Natural killer cell (primary cell): ENCODE measurements around the gene WHRN. TPM values are rescaled to one million over a fixed set of nuclear protein-coding genes. Genes with fewer than 3 reads are reported as not detected.

Experiments used
- ATAC-seq, 3 donors: fragments of 150-1000 bp in 2 of 3; fragments of 200-7000 bp in 1 of 3; cut with Tn5 transposase; 1 replicate in 1 of 3; 2 replicates in 2 of 3; pipeline ENCODE4 v1.10.0; 2021; ENCODE audit warnings: mild to moderate bottlenecking in 2 of 3, moderate library complexity in 2 of 3
- DNase-seq, 2 donors: peaks; one replicate each; pipeline versions ENCODE4 v3.0.0 to v3.0.0-alpha.2; 2013 to 2021; ENCODE audit warnings: mixed read lengths in 1 of 2
- H3K27ac ChIP-seq: one replicate; pipeline ENCODE4 v1.5.1; 2013; ENCODE audit warnings: mild to moderate bottlenecking, low read length
- H3K27me3 ChIP-seq: one replicate; pipeline ENCODE4 v1.6.1; 2013; ENCODE audit warnings: low read length; ENCODE audit not compliant: control insufficient read depth, insufficient read depth
- H3K36me3 ChIP-seq: one replicate; pipeline ENCODE4 v1.6.1; 2013; ENCODE audit warnings: low read length; ENCODE audit not compliant: control insufficient read depth, insufficient read depth
- H3K4me1 ChIP-seq: one replicate; pipeline ENCODE4 v1.6.1; 2013; ENCODE audit warnings: low read length; ENCODE audit not compliant: control insufficient read depth, insufficient read depth
- H3K4me3 ChIP-seq: one replicate; pipeline ENCODE4 v1.5.1; 2013; ENCODE audit warnings: low read length
- H3K9me3 ChIP-seq: one replicate; pipeline ENCODE4 v1.6.1; 2013; ENCODE audit warnings: low read length; ENCODE audit not compliant: control insufficient read depth, insufficient read depth
- H3K27ac Mint-ChIP-seq, 2 donors: one replicate each; pipeline ENCODE4 v1.8.0; 2022; ENCODE audit warnings: mild to moderate bottlenecking in 2 of 2, mixed read lengths in 2 of 2, moderate library complexity in 1 of 2
- H3K27me3 Mint-ChIP-seq, 2 donors: one replicate each; pipeline ENCODE4 v1.8.0; 2022; ENCODE audit warnings: low read depth in 2 of 2, mixed read lengths in 2 of 2
- H3K36me3 Mint-ChIP-seq: one replicate; pipeline ENCODE4 v1.8.0; 2022; ENCODE audit warnings: mixed read lengths
- H3K4me1 Mint-ChIP-seq, 2 donors: one replicate each; pipeline ENCODE4 v1.8.0; 2022; ENCODE audit warnings: mixed read lengths in 2 of 2
- H3K4me3 Mint-ChIP-seq: one replicate; pipeline ENCODE4 v1.8.0; 2022; ENCODE audit warnings: mild to moderate bottlenecking, moderate library complexity, mixed read lengths
- H3K9me3 Mint-ChIP-seq, 2 donors: one replicate each; pipeline ENCODE4 v1.8.0; 2022; ENCODE audit warnings: mixed read lengths in 2 of 2
- CTCF ChIP-seq: fragments of 200-600 bp; IDR thresholded peaks from one replicate; pipeline ENCODE4 v1.8.0; 2022; ENCODE audit warnings: antibody characterized with exemption
- WGBS: methylation state at CpG from one replicate; pipeline ENCODE4 v1.1.7; 2013; ENCODE audit warnings: missing lambda C conversion rate; ENCODE audit not compliant: insufficient coverage; 5-methylcytosine and 5-hydroxymethylcytosine counted together
- intact Hi-C: fragments of 100-400 bp; cut with micrococcal nuclease; formaldehyde crosslinking; loops from one replicate; pipeline ENCODE4 v1.14.2; 2022
- total RNA-seq, 4 donors: library from RNA; stranded (reverse); fragments of 120-200 nt in 1 of 4; gene quantifications; one replicate each; pipeline versions ENCODE4 v1.2.3 to v1.2.4, GENCODE V29; 2013 to 2022

WHRN gene
- total RNA-seq, 3 donors from 2014 or later (not counting 1 experiment from before 2014, with no cell fraction given), result 29.8 to 90.6 (median 36.8) TPM

DNA sequence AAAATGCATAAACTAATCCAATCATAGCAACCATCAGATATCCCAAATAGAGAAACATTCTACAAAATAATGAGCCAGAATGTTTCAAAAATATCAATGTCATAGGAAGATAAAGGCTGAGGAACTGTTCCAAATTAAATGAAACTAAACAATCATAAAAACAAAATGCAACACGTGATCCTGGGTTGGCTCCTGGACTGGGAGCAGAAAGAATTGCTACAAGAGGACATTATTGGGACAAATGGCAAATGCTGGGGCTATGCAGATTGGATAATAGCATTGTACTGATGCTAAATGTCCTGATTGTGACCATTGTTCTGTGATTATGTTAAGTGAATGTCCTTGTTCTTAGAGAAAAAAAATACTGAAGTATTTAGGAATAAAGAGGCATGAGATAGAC is 63.3 kb downstream of the WHRN start:
- ATAC-seq (no peak), DNase-seq (no peak)
- H3K36me3 ChIP-seq, result no peaks in the 10 kb centered on the region
- H3K9me3 ChIP-seq, result no peaks in the 10 kb centered on the region
- H3K27me3 Mint-ChIP-seq, result no peaks in the 10 kb centered on the region
- intact Hi-C loops, result no loop called here
- 80% methylated on average over 1 of the region's 1 CpG for WGBS
- no peak overlapping the region for H3K27ac ChIP-seq
- no peaks in the 10 kb centered on the region for H3K27me3 ChIP-seq
- no peaks in the 10 kb centered on the region for H3K4me1 Mint-ChIP-seq
- no peak overlapping the region for H3K4me3 Mint-ChIP-seq
- no peaks in the 10 kb centered on the region for H3K4me1 ChIP-seq
- no peaks in the 10 kb centered on the region for H3K9me3 Mint-ChIP-seq
- H3K36me3 Mint-ChIP-seq, result no peaks in the 10 kb centered on the region
- no peak for TF ChIP-seq CTCF
- H3K4me3 ChIP-seq, result no peak overlapping the region
- H3K27ac Mint-ChIP-seq, result no peak overlapping the region

- Histone ChIP-seq H3K36me3 (no peaks in the 10 kb centered on the region), H3K27ac (no peak overlapping the region), H3K9me3 (no peaks in the 10 kb centered on the region), H3K4me1 (no peaks in the 10 kb centered on the region), H3K4me3 (no peak overlapping the region), H3K27me3 (no peaks in the 10 kb centered on the region)
- Mint-ChIP-seq H3K36me3 (no peaks in the 10 kb centered on the region), H3K4me3 (no peak overlapping the region), H3K9me3 (no peaks in the 10 kb centered on the region), H3K4me1 (peaks cover 0 to 4% of the 10 kb centered on the region in 2 donors), H3K27me3 (no peaks in the 10 kb centered on the region), H3K27ac (no peak overlapping the region)
- ATAC-seq (no peak), DNase-seq (no peak)
- intact Hi-C loops, result no loop called here
- TF ChIP-seq CTCF, result no peak
- WGBS, result 80% methylated on average over 2 of the region's 2 CpGs
Measured at GRCh38 chr9:114437401-114437893, 67.8 kb downstream of the WHRN start.

- Histone ChIP-seq H3K4me1 (no peaks in the 10 kb centered on the region), H3K27me3 (no peaks in the 10 kb centered on the region), H3K36me3 (no peaks in the 10 kb centered on the region), H3K4me3 (no peak overlapping the region), H3K27ac (no peak overlapping the region), H3K9me3 (no peaks in the 10 kb centered on the region)
- H3K9me3 Mint-ChIP-seq, result no peaks in the 10 kb centered on the region
- 63% methylated on average over 9 of the region's 9 CpGs for WGBS
- no peaks in the 10 kb centered on the region for H3K36me3 Mint-ChIP-seq
- TF ChIP-seq CTCF, result no peak
- H3K4me3 Mint-ChIP-seq, result no peak overlapping the region
- intact Hi-C loops, result no loop called here
- peaks cover 0 to 4% of the 10 kb centered on the region in 2 donors for H3K4me1 Mint-ChIP-seq
- peak in 1 of 2 donors; percentile 49 for DNase-seq
- peaks cover under 1 to 2% of the 10 kb centered on the region in 2 donors for H3K27me3 Mint-ChIP-seq
- ATAC-seq, result no peak
- H3K27ac Mint-ChIP-seq, result no peak overlapping the region
Measured at GRCh38 chr9:114434878-114435311, 70.4 kb downstream of the WHRN start.

GRCh38 chr9:114433720-114434255 is 71.5 kb downstream of the WHRN start:
- intact Hi-C loops, result no loop called here
- ATAC-seq (no peak), DNase-seq (peak in 1 of 2 donors; percentile 20)
- H3K36me3 Mint-ChIP-seq, result no peaks in the 10 kb centered on the region
- no peak overlapping the region for H3K27ac Mint-ChIP-seq
- H3K4me1 Mint-ChIP-seq, result peaks cover 0 to 4% of the 10 kb centered on the region in 2 donors
- 44% methylated on average over 6 of the region's 6 CpGs for WGBS
- H3K9me3 Mint-ChIP-seq, result no peaks in the 10 kb centered on the region
- no peaks in the 10 kb centered on the region for H3K36me3 ChIP-seq
- H3K4me1 ChIP-seq, result no peaks in the 10 kb centered on the region
- peaks cover 2 to 7% of the 10 kb centered on the region in 2 donors for H3K27me3 Mint-ChIP-seq
- H3K27me3 ChIP-seq, result no peaks in the 10 kb centered on the region
- H3K4me3 ChIP-seq, result no peak overlapping the region
- no peak for TF ChIP-seq CTCF
- no peak overlapping the region for H3K27ac ChIP-seq
- H3K4me3 Mint-ChIP-seq, result no peak overlapping the region
- no peaks in the 10 kb centered on the region for H3K9me3 ChIP-seq
